CD4-positive, alpha-beta T cell treated with Interleukin-6 at 100 ng/mL for 8 hours (primary cell): Measurements from ENCODE around the gene DDX1.
"Not testable (repeated sequence)": the region's sequence is repeated elsewhere in the genome, so short reads cannot be mapped to it uniquely, and the experiment has no call there.

Experiments
- DNase-seq: peaks from one replicate; pipeline ENCODE4 v3.0.0-alpha.2; 2020; ENCODE audit warnings: mixed read lengths, low spot score

Gene DDX1

DNA sequence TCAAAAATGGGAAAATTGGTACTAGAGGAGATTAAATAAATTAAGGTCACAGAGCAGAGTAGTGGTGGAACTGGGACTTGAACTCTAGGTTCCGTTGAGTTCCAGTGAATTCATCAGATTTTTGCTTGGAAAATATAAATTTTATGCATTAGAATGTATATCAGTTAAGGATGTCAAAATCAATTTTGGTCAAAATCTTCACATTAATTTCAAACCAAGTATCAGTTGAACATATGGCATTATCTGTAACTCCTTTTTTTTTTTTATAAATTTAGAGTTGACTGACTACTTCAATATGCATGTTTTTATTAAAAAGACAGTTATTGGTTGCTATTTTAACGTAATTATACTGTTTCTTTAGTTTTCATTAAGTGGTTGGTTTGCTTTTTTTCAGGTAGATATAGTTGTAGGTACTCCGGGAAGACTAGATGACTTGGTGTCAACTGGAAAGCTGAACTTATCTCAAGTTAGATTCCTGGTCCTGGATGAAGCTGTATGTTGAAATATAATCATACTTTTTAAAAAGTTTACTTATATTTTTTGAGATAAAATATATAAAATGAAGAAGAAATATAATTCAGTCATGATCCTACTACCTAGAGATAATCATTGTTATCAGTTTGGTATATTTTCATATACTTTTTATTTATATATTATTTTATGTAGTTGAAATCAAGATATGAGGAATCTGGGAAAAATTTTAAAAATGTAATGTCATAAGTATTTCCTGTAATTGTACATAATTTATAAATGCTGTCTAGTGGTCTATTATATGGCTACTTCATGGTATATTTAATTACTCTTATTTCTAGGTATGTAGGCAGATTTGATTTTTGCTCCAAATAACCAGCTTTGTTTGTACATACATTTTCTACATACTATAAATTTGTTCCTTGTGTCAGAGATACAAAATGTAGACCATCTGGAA is 25.4 kb downstream of the DDX1 start:
- no peak for DNase-seq

DNA sequence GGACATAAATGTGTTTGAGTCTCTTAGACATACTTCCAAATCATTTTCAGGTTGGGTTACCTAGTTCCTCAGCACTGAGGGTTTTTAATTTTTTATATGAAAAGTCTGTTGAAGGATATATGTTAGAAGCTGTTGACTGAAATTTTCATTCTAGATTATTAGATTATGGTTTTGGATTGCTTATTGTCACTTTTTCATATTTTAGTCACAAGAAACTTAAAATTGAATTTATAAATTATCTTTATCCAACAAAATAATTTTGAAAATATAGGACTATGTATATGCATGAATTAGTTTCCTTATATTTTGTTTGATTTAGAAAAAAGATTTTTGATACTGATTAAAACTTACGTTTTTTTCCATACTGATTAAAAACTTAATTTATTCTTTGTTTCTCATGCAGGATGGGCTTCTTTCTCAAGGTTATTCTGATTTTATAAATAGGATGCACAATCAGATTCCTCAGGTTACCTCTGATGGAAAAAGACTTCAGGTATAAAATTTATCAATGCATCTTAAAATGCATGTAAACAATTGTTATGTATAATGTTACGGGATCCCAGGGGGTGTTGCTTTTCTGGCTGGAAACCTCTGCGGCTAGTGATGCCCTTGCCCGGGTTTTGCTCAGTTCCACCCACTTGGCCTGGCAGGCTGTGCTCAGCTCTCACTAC is 26.2 kb downstream of the DDX1 start:
- no peak for DNase-seq

DNA sequence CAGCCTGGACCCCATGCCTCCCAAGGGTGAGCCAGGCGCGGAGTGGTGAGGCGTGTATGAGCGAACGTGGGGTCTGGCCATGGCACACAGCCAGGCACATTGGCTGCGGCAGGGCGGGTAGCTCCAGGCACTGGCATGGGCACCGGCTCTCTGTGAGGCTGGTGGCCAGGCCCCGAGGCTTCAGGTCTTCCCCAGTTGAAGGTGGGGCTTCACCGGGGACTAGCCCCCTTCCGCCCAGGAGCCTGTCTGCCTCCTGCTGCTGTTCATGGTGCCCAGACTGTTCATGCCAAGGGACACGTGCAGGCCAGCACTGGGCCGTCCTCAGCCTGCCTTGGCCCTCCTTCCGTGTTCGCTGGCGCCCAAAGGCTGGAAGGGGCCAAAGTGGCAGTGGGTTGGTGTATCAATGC is 26.8 kb downstream of the DDX1 start:
- DNase-seq = no peak

DNA sequence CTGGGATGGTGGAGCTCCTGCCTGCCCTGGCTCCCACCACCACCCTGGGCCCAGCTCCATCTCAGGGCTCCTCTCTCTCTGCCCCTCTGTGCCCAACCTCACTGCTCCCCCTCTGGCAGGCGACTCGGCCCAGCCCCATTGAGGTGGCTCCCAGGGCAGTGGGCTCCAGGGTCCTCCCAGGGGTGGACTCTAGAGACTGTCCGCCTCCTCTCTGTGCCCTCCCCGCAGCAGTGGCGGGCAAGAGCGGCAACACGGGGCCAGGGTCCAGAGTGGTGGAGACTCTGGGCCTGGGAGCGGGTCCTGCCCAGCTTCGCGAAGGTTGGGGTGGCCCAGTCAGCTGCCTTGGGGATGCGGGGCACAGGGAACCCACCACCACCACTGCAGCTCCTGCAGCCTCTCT is 27.4 kb downstream of the DDX1 start:
- no peak for DNase-seq

DNA sequence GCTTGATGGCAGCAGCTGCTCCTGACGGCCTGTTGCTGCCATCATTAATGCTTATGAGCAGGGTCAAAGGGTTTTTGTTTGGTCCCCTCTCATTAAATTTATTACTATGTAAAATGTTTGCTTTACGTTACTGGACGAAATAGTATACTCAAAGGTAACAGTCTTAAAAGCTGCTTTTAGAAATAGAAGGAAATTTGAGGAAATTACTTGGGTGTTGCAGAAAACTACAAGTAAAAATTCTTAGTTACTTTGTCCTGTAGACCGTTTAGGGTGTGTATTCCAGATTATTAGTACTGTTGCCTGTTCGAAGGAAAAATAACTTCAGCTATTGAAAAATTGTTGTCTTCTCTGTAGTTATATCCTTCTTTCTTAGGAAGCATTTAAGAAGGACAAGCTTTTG is 27.8 kb downstream of the DDX1 start:
- no peak for DNase-seq

DNA sequence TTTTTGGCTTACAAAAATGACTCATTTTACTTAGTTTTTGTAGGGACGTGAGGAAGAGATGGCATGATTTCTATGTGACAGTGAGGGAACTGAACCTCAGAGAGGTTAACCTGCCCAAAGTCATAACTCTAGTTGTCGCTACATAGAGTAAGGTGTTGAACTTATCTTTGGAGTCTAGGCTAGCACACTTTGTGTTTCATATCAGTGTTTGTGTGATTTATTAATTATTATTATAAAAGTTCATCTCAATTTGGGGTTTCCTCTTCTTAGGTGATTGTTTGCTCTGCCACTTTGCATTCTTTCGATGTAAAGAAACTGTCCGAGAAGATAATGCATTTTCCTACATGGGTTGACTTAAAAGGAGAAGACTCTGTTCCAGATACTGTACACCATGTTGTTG is 28.3 kb downstream of the DDX1 start:
- DNase-seq = no peak

DNA sequence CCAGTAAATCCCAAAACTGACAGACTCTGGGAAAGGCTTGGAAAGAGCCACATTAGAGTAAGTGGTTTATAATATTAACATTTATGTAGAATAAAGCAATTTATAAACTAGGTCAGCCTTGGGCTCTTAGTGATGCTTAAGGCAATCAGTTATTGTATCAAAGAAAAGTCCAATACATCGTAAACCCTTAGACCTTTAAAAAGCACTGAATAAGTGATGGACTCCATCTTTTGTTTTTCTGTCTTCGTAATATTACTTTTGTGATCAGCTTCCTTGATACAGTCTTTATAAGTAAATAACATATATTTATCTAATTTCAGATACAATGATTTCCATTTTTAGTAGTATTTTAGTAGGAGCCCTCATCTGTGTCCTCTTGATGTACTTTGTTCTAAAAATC is 28.7 kb downstream of the DDX1 start:
- DNase-seq = no peak

DNA sequence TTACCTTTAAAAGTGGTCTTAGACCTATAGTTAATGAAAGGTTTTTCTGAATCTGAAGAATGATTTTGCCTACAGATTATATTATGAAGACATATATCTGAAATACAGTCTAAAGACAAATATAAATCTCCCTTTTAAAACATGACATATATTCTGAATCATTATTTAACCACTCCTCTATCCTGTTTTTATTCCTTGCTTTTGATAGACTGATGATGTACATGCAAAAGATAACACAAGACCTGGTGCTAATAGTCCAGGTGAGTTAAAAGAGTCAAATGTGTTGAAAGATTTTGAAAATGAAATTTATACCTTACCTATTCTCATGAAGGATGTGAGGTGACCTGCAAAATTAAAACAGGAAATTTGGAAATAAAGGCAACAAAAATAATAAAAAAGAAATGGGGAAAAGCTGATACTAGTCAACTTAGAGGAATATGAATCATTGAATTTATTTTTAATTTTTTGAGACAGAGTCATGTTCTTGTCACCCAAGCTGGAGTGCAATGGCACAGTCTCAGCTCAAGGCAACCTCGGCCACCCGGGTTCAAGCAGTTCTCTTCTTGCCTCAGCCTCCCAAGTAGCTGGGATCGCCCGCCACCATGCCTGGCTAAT is 29.3 kb downstream of the DDX1 start:
- no peak for DNase-seq

DNA sequence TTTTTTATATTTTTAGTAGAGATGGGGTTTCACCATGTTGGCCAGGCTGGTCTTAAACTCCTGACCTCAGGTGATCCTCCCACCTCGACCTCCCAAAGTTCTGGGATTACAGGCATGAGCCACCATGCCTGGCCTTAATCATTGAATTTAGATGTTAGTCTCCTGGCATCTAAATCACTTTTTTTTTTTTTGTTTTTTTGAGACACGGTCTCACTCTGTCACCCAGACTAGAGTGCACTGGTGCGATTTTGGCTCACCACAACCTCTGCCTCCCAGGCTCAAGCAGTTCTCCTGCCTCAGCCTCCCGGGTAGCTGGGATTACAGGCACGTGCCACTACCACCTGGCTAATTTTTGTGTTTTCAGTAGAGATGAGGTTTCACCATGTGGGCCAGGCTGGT is 29.8 kb downstream of the DDX1 start:
- DNase-seq = not testable (repeated sequence)

DNA sequence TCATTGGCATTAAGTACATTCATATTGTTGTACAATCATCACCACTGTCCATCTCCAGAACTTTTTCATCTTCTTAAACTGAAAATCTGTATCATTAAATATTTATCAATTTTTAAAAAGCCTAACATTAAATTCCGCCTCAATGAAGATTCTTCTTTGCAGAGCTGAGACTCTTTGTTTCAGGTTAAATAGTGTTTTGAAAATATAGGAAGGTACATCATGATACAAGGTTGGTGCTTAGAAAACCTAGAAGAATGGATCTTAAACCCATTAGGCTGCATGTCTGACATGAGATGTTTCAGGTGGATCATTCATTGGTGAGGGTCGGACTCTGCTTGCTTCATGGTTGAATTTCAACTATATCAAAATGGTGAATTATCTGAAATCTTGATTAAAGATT is 30.5 kb downstream of the DDX1 start:
- no peak for DNase-seq

DNA sequence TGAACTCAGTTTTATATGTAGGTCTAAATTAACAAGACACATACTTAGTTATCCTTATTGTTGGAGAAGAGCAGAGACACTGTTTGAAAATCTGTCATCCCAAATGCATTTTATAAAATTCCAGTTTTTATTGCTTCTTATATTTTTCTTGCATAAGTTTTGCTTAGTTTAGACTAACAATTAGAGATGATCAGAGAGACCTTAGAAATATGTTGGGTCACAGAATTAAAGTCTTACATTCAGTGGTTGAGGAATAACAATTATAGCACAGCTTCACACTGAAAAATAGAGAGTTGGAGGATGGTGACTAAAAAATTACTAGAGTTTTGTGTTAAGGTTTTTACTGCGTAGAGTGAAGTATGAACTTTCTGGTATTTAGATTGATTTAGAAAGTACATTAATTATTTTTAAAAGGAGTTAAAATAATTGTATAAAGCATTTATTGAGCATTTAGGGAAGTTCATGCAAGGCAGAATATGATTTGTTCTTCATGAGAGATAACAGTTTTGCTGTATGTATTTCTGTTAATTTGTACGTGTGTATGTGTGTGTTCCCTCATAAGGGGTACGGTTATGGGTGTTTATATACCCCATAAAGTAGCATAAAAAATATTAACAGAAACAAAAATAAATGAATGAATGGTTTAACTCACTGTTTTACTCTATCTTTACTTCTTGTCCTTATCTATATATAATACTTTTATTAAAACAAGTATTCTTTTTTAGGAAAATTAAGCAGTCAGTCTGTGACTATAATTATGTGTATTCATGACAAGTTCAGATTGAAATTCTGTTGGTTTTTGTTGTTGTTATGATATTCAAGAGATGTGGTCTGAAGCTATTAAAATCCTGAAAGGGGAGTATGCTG is 31.2 kb downstream of the DDX1 start:
- DNase-seq = no peak

DNA sequence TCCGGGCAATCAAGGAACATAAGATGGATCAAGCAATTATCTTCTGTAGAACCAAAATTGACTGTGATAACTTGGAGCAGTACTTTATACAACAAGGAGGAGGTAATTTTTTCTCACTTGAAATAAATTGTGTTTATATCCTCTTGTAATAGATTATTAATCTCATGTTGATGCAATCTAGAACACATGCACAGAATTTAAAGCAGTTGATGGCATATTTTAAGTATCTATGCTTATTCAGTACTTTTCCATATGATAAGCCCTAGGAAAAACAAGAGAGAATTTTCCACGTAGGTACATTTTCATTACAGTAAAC is 31.8 kb downstream of the DDX1 start:
- no peak for DNase-seq

DNA sequence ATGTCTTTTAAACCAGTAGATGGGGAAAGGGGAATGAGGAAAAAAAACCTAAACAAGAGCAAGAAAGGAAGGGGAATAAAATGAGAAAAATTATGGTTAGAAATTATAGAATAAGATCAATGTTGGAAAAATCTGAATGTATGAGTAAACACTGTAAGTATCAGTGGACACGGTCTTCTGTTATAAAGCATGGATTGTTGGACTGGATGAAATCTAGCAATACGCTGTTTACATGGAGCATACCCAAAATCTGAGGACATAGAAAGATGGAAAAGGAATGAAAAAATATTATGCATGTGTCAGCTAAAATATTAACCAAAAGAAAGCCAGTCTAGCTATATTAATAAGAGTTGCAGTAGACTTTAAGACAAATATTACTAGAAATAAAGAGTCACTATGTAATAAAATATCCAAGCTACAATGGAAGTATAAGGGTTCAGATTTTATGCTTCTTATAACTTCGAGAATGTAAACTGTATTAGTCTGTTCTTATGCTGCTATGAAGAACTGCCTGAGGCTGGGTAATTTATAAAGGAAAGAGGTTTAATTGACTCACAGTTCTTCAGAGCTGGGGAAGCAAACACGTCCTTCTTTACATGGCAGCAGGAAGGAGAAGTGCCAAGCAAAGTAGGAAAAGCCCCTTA is 32.4 kb downstream of the DDX1 start:
- no peak for DNase-seq

DNA sequence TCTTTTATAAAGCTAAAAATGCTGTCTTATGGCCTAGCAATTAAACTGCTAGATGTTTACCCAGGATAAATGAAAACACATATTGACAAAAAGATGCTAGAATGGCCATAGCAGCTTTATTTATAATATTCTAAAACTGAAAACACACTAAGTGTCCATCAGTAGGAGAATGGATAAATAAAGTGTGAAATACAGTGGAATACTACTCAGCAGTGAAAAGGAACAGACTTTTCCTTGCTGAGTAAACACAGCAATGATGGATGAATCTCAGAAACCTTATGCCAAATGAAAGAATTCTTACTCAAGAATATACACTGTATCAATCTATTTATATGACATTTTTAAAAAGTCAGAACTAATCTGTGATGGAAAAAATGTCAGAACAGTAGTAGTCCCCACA is 33.2 kb downstream of the DDX1 start:
- DNase-seq = no peak

DNA sequence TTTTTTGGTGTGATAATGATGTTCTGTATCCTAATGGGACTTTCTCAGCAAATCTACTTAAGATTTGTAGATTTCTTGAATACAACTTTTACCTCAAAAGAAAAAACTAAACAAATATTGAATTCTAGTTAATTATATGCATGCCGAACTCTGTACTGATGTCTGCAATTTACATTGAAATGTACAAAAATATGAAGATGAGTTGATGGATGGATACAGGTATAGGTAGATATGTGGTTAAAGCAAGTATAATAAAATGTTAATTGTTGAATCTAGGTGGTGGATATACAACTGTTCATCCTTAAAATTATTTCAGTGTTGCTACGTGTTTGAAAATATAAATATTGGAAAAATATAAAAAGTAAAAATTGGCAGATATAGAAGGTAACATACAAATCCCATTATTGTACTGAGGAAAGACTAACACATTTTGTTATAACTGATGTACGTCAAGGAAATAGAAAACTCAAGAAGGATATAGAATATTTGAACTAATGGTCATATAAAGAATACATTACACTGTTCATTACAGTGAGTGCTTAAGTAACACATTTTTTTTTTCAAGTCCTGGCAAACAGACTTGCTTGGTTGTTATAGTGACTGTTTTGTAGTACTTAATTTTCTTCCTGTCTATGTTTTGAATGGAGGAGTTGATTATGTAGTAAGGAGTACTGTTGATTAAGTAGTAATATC is 33.8 kb downstream of the DDX1 start:
- DNase-seq = no peak

DNA sequence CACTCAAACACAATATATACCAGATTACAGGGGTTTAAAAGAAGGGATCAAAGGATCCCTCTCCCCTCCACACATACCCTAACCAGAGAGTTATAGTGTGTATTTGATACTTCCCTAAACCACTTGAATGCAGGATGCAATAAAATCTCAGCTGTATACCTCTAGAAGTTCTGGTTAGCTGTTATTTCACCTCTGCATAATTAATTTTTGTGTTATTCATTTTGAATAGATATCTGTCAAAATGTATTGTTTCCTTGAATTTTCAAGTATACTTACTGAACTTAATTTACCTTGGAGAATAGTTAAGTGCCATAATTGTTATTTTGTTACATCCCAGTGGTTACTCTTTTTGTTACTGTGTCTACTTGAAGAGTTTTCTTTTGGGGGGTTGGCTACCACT is 34.5 kb downstream of the DDX1 start:
- no peak for DNase-seq

DNA sequence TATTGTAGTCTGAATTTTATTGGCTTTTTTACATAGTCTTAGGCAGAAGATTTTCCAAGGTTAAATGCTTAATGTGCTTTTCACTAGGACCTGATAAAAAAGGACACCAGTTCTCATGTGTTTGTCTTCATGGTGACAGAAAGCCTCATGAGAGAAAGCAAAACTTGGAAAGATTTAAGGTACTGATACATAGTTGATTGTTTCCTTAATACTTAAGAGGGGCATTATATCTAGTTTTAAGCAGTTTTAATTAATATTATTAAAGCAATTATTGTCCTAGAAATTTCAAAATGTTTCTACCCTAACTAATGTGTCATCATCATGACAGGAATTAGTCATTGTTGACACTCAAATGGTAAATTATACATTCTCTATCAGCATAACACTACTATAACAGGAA is 35.3 kb downstream of the DDX1 start:
- DNase-seq = no peak

DNA sequence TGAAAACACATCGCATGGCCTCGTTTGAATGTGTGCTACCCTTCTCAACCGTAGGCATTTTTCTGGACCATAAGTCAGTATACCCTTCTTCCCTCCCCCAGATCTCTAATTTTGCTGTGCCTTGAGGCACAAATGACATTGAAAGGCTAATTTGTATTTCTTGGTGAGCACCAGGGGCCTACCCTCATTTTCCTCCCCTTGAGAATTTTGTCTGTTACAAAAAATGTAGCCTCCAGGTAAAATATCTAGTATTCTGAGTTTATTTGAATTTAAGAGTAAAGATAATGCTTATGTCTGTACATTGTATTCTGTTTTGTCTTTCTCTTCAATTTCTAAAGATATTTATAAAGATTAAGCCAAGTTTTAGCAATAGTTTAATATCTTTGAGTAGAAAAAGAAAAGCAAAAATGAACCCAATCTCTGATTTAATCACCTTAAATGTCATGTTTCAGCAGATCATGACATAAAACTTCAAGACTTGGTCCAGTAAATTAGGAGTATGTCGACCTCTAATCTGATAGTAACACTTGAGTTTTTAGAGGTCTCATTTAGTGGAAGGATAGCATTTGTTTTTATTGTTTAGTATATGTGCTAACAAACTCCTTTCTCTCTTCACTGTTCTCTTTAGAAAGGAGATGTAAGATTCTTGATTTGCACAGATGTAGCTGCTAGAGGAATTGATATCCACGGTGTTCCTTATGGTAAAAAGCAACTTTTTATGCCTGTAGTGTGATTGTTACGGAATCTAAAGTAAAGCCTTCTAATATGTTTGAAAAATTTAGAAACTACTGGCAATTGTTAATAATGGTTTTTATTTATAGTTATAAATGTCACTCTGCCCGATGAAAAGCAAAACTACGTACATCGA is 36.4 kb downstream of the DDX1 start:
- DNase-seq = no peak

DNA sequence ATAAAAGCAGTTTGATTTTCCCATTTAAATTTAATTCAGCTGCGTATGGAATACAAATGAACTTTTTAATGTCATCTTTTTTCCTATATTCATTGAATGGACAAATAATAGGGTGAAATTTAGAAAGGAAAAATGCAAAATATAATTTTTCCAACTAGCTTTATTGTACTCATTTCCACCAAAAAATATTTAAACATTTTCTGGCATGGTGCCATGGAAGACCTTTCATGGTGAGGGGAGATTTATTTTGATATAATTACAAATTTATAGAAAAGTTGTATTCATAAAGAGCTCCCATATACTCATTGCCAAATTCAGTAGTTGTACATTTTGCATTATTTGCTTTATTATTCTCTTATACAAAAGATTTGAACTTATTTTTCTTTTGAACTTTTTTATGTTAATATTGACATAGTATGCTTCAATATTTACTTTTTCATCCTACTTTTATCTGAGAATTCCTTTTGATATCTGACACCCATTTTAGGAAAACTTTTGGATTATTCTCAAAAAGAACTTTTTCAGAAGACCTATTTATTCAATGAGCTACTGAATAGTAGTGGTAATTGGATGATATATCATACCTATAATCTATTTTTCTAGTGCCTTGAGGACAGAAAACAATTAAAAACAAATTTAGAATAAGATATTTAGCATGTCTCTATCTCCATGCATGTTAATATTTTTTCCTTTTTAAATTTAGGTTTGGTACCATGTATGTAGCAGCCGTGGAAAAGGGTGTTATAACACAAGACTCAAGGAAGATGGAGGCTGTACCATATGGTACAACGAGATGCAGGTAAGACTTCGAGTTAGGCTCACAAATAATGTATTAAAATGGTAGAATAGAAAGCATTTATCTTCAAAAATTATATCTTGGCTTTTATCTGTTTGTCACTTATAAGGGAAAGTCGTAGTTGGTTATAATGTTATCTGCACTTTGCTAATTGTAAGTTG is 37.5 kb downstream of the DDX1 start:
- no peak for DNase-seq
